AG04449 (cell line): ENCODE results near the gene CGA.

ENCODE experiments used
- CTCF ChIA-PET: fragments of 350-600 bp; formaldehyde crosslinking; extraction: SDS; loops from one replicate; lab custom pipeline; 2021; ENCODE audit warnings: antibody characterized with exemption; lab: Yijun Ruan, JAX
- POLR2A ChIA-PET: fragments of 400-600, 350-600 bp; formaldehyde crosslinking; extraction: SDS; loops from one replicate; lab custom pipeline; 2020; ENCODE audit warnings: antibody characterized with exemption, inconsistent platforms; lab: Yijun Ruan, JAX
- DNase-seq: peaks from one replicate; pipeline ENCODE4 v3.0.0-alpha.2; 2010; ENCODE audit warnings: low read depth, low spot score
- H3K4me3 ChIP-seq: 2 replicates; pipeline ENCODE4 v1.5.1; 2011; ENCODE audit warnings: low read depth, mild to moderate bottlenecking, control low read depth, low read length
- CTCF ChIP-seq: IDR thresholded peaks from one replicate; pipeline ENCODE4 v1.5.1; 2011; ENCODE audit warnings: mild to moderate bottlenecking, moderate library complexity, low read length, control low read depth, inconsistent platforms; ENCODE audit not compliant: insufficient read depth; ENCODE audit errors: missing control alignments

The CGA gene

DNA sequence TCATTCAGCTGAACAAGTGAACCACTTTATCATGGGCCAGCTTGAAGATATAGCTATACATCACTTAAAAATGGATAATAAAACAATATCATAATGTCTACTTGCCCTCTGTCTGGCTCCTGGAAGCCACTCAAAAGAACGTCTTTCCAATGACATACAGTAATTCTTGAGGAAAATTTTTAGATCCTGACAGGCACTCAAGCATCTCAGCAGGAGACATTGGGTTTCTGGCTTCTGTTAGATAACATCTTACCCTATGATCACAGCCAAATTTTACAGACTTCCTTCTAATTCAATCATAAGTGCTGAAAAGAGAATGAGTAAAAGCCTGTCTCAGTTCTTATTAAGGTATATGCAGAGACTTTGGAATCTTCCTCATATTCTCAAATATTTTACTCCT lies 330 bp downstream of the CGA start:
- ChIA-PET CTCF (interaction anchor here (0.8 to 2.2 kb wide), 4 partner anchors 13 to 298 kb away, joined by 3 to 9 read pairs (median 4); no protein-coding TSS in a partner anchor), POLR2A (no interaction called here)
- no peak overlapping the region for H3K4me3 ChIP-seq
- TF ChIP-seq CTCF: no peak
- no peak for DNase-seq

DNA sequence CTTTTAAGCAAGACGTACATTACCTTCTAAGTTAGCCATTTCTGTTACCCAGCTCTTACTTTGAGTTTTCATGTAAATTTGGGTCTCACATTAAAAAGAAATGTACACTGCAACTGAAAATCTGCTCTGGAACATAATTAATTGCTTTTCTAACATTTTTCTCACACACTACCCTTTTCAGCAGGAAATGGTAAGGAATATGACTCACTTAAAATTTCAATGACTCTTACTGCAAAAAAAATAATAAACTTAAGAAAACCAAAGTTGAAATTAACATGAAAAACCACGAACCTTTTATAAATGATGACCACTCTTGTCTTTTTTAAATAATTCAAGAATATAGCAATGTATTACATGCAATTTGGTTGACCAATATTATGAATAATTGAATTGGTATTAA lies 1.3 kb downstream of the CGA start:
- no peak for DNase-seq
- POLR2A ChIA-PET: no interaction called here
- no peak for TF ChIP-seq CTCF
- no peak overlapping the region for H3K4me3 ChIP-seq
- CTCF ChIA-PET: interaction anchor here (1.0 to 2.2 kb wide), 2 partner anchors 13 to 15 kb away, joined by 3 to 9 read pairs; no protein-coding TSS in a partner anchor

DNA sequence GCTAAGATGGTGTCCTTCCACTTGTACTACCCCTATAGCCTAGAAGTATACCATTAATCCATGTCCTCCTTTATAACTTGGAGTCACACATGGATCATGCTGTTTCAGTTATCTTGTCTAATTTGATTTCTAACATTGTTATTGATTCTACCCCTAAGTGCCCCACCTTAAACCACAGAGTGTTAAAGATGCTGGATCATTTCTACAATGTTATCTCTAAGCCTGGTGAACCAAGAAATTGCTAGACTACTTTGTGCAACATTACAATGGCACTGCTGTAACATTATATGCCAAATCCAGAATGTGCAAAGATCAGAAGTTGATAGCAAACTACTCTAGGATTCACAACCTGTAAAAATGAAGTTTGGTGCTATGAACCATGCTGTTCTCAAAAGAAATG lies 1.7 kb downstream of the CGA start:
- no peak for TF ChIP-seq CTCF
- CTCF ChIA-PET: interaction anchor here (1.0 kb wide), 1 partner anchor 13 kb away, joined by 3 read pairs; no protein-coding TSS in a partner anchor
- POLR2A ChIA-PET: interaction anchor here (0.7 kb wide), 1 partner anchor 216 kb away, joined by 3 read pairs; no protein-coding TSS in a partner anchor
- DNase-seq: no peak
- no peak overlapping the region for H3K4me3 ChIP-seq

DNA sequence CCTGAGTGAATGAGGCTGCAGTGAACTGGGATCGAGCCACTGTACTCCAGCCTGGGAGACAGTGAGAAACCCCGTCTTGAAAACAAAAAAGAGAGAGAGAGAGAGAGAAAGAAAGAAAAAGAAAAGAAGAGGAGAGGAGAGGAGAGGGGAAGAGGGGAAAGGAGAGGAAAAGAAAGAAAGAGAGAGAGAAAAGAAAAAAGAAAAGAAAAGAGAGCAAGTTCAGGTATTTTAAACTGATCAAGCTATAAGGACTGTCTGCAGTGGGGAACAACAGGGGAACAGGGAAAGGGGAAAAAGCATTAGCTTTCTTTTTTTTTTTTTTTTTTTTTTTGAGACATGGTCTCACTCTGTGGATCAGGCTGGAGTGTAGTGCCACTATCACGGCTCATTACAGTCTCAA lies 2.5 kb downstream of the CGA start:
- ChIA-PET POLR2A (interaction anchor here (0.7 kb wide), 1 partner anchor 217 kb away, joined by 3 read pairs; no protein-coding TSS in a partner anchor), CTCF (interaction anchor here (4.3 kb wide), 1 partner anchor 12 kb away, joined by 25 read pairs; no protein-coding TSS in a partner anchor)
- no peak overlapping the region for H3K4me3 ChIP-seq
- TF ChIP-seq CTCF: no peak
- DNase-seq: no peak

DNA sequence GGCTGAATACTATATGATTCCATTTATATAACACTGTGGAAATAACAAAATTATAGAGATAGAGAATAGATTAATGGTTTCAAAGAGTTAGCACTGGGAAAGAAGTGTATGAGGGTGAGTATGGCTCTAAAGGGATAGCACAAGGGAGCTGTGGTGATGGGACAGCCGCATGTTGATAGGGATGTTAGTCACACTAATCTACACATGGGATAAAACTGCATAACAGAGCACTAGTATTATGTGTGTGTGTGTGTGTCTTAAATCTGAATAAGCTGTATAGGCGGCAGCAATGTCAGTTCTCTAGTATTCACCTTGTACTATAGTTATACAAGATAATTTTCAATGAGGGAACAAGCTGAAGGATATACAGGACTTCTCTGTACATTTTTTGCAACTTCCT lies 5.8 kb downstream of the CGA start:
- ChIA-PET POLR2A (no interaction called here), CTCF (interaction anchor here (4.3 kb wide), 1 partner anchor 9 kb away, joined by 25 read pairs; no protein-coding TSS in a partner anchor)
- no peak overlapping the region for H3K4me3 ChIP-seq
- TF ChIP-seq CTCF: no peak
- DNase-seq: no peak

- ChIA-PET CTCF (interaction anchor here (1.2 to 1.6 kb wide), 2 partner anchors 10 to 21 kb away, joined by 5 to 11 read pairs; no protein-coding TSS in a partner anchor), POLR2A (no interaction called here)
- TF ChIP-seq CTCF: no peak
- no peak overlapping the region for H3K4me3 ChIP-seq
- no peak for DNase-seq
These were observed 6.8 kb downstream of the CGA start for GRCh38 chr6:87088076-87088475.
